NCI-H345 treated with DMSO at 0.1 percent for 48 hours (cell line): Measurements from ENCODE around the gene TCEANC2.
"Not testable (repeated sequence)": the region's sequence is repeated elsewhere in the genome, so short reads cannot be mapped to it uniquely, and the experiment has no call there.

Experiments
- DNase-seq: peaks from one replicate; lab custom pipeline; 2025; ENCODE audit not compliant: unreplicated experiment; lab: John Stamatoyannopoulos, UW

TCEANC2 gene

GRCh38 chr1:54084794-54085193 lies 31.4 kb downstream of the TCEANC2 start:
- no peak for DNase-seq

- DNase-seq = no peak
Measured at GRCh38 chr1:54086754-54087153, 33.3 kb downstream of the TCEANC2 start.

GRCh38 chr1:54088385-54088784 lies 35.0 kb downstream of the TCEANC2 start:
- DNase-seq = no peak

GRCh38 chr1:54091666-54092065 lies 38.3 kb downstream of the TCEANC2 start:
- no peak for DNase-seq

- DNase-seq = no peak
Measured at GRCh38 chr1:54094001-54094729, 40.8 kb downstream of the TCEANC2 start.

- DNase-seq = not testable (repeated sequence)
Measured at GRCh38 chr1:54094730-54095105, 41.3 kb downstream of the TCEANC2 start.

- DNase-seq = no peak
Measured at GRCh38 chr1:54095546-54096226, 42.3 kb downstream of the TCEANC2 start.

- DNase-seq = no peak
Measured at GRCh38 chr1:54096227-54096876, 42.9 kb downstream of the TCEANC2 start.

GRCh38 chr1:54096877-54097240 lies 43.5 kb downstream of the TCEANC2 start:
- DNase-seq = no peak

- DNase-seq = no peak
Measured at GRCh38 chr1:54099061-54099610, 45.7 kb downstream of the TCEANC2 start.

GRCh38 chr1:54100500-54100899 lies 47.1 kb downstream of the TCEANC2 start:
- no peak for DNase-seq

- DNase-seq = no peak
Measured at GRCh38 chr1:54103414-54103813, 50.0 kb downstream of the TCEANC2 start.

- DNase-seq = not testable (repeated sequence)
Measured at GRCh38 chr1:54104613-54105012, 51.2 kb downstream of the TCEANC2 start.

- DNase-seq = no peak
Measured at GRCh38 chr1:54105080-54105479, 51.7 kb downstream of the TCEANC2 start.

- no peak for DNase-seq
Measured at GRCh38 chr1:54105736-54106269, 52.4 kb downstream of the TCEANC2 start.

GRCh38 chr1:54107131-54107530 lies 53.7 kb downstream of the TCEANC2 start:
- no peak for DNase-seq

- no peak for DNase-seq
Measured at GRCh38 chr1:54108156-54108555, 54.7 kb downstream of the TCEANC2 start.

GRCh38 chr1:54109129-54110090 lies 56.0 kb downstream of the TCEANC2 start:
- no peak for DNase-seq

GRCh38 chr1:54110996-54111395 lies 57.6 kb downstream of the TCEANC2 start:
- DNase-seq = no peak

GRCh38 chr1:54111624-54112023 lies 58.2 kb downstream of the TCEANC2 start:
- no peak for DNase-seq
